CD4-positive, alpha-beta T cell (primary cell): ENCODE measurements around the gene TEPSIN. TPM values are rescaled to one million over a fixed set of nuclear protein-coding genes. Genes with fewer than 3 reads are reported as not detected.

Experiments
- ATAC-seq: fragments of 200-7000 bp; cut with Tn5 transposase; one replicate; pipeline ENCODE4 v1.10.0; 2022; ENCODE audit warnings: mild to moderate bottlenecking; ENCODE audit not compliant: poor library complexity
- CTCF ChIA-PET: fragments of 350-600 bp; sonication (Branson Sonifier 250); formaldehyde crosslinking; loops from one replicate; lab custom pipeline; 2021; ENCODE audit warnings: antibody characterized with exemption, inconsistent platforms; lab: Charles Lee
- POLR2A ChIA-PET: fragments of 350-600 bp; sonication (Branson Sonifier 250); formaldehyde crosslinking; loops from one replicate; lab custom pipeline; 2021; ENCODE audit warnings: antibody characterized with exemption, inconsistent platforms; lab: Charles Lee
- DNase-seq, 14 experiments: peaks; one replicate each; pipeline ENCODE4 v3.0.0-alpha.2; 2013 to 2020; ENCODE audit warnings: mixed read lengths in 2 of 14
- H3K27ac ChIP-seq, 2 donors: one replicate each; pipeline versions ENCODE4 v1.5.1 to v1.7.0; 2013; ENCODE audit warnings: low read length in 2 of 2, low read depth in 1 of 2, mild to moderate bottlenecking in 1 of 2
- H3K27me3 ChIP-seq, 2 experiments: 1 replicate in 1 of 2; 2 replicates in 1 of 2; pipeline versions ENCODE4 v1.6.1 to v1.7.0; 2013; ENCODE audit warnings: low read length in 2 of 2, control low read depth in 1 of 2, mild to moderate bottlenecking in 1 of 2, moderate library complexity in 1 of 2; ENCODE audit not compliant: insufficient read depth in 2 of 2, control insufficient read depth in 1 of 2
- H3K36me3 ChIP-seq: one replicate; pipeline ENCODE4 v1.6.1; 2013; ENCODE audit warnings: low read length, control low read depth; ENCODE audit not compliant: insufficient read depth
- H3K4me1 ChIP-seq: one replicate; pipeline ENCODE4 v1.6.1; 2013; ENCODE audit warnings: low read length, control low read depth; ENCODE audit not compliant: insufficient read depth
- H3K4me3 ChIP-seq: one replicate; pipeline ENCODE4 v1.5.1; 2013; ENCODE audit warnings: mild to moderate bottlenecking, low read length, moderate library complexity
- H3K9me3 ChIP-seq, 2 experiments: 1 replicate in 1 of 2; 2 replicates in 1 of 2; pipeline versions ENCODE4 v1.6.1 to v1.7.0; 2013; ENCODE audit warnings: low read length in 2 of 2, mild to moderate bottlenecking in 2 of 2, control low read depth in 1 of 2, moderate library complexity in 1 of 2; ENCODE audit not compliant: control insufficient read depth in 1 of 2, insufficient read depth in 1 of 2
- H3K27ac Mint-ChIP-seq: one replicate; pipeline ENCODE4 v1.8.0; 2020; ENCODE audit warnings: mixed read lengths
- H3K27me3 Mint-ChIP-seq: one replicate; pipeline ENCODE4 v1.8.0; 2021; ENCODE audit warnings: mixed read lengths
- H3K36me3 Mint-ChIP-seq: one replicate; pipeline ENCODE4 v1.8.0; 2021; ENCODE audit warnings: low read depth, mixed read lengths
- H3K4me1 Mint-ChIP-seq: one replicate; pipeline ENCODE4 v1.8.0; 2021; ENCODE audit warnings: low read depth, mixed read lengths
- H3K4me3 Mint-ChIP-seq: one replicate; pipeline ENCODE4 v1.8.0; 2020; ENCODE audit warnings: mild to moderate bottlenecking, mixed read lengths
- H3K9me3 Mint-ChIP-seq: one replicate; pipeline ENCODE4 v1.8.0; 2020; ENCODE audit warnings: mixed read lengths
- intact Hi-C, 2 experiments: fragments of 100-400 bp; cut with DNase I in 1 of 2; cut with micrococcal nuclease in 1 of 2; formaldehyde crosslinking; loops; one replicate each; pipeline versions ENCODE4 v1.15.1 to v1.9.0; 2023 to 2025; cut with DNase I, micrococcal nuclease
- total RNA-seq, 174 experiments: library from RNA in 2 of 174; stranded (reverse) in 2 of 174; gene quantifications; one replicate each; pipeline ENCODE4 v1.2.3 and lab custom pipeline; 2021 to 2026
- TF ChIP-seq, protein P1 (sequence below): fragments of 200-600 bp; IDR thresholded peaks from one replicate; pipeline ENCODE4 v1.8.0; 2022; ENCODE audit warnings: antibody characterized with exemption, mild to moderate bottlenecking

Gene TEPSIN
- total RNA-seq, 2 experiments from 2014 or later = 68.2 to 74.4 TPM

DNA sequence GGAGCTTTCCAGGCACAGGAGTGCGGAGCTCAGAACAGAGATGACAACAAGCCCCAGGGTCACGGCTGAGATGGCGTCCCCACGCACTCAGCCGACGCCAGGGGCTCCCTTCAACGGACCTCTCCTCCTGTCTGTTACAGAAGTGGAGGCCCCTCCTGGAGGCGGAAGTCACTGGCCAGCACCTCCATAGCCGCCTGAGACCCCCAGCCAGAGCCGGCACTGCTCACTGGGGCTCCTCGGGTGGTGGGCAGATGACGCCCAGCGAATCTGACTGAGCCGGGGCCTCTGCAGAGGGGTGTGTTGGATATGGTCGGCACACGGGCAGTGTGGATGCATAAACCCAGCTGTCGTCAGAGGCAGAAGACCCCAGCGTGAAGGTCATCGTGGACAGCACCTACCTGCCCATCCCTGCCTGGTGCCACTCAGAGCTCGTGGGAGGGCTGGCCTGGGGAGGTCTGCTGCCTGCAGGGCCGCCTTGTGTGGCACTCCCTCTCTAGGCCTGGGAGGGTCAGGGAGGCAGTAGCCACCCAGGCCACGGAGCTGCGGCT, 20.3 kb upstream of the TEPSIN start:
- Mint-ChIP-seq H3K27me3 (no peaks in the 10 kb centered on the region), H3K36me3 (peaks cover 27% of the 10 kb centered on the region), H3K27ac (no peak overlapping the region), H3K4me1 (no peaks in the 10 kb centered on the region), H3K4me3 (no peak overlapping the region), H3K9me3 (no peaks in the 10 kb centered on the region)
- CTCF ChIA-PET = no interaction called here
- no peak for DNase-seq
- no peak overlapping the region for H3K27ac ChIP-seq
- H3K4me3 ChIP-seq = no peak overlapping the region
- H3K9me3 ChIP-seq = no peaks in the 10 kb centered on the region
- intact Hi-C loops = no loop called here
- no peaks in the 10 kb centered on the region for H3K27me3 ChIP-seq
- H3K4me1 ChIP-seq = no peaks in the 10 kb centered on the region
- TF ChIP-seq, protein P1, sequence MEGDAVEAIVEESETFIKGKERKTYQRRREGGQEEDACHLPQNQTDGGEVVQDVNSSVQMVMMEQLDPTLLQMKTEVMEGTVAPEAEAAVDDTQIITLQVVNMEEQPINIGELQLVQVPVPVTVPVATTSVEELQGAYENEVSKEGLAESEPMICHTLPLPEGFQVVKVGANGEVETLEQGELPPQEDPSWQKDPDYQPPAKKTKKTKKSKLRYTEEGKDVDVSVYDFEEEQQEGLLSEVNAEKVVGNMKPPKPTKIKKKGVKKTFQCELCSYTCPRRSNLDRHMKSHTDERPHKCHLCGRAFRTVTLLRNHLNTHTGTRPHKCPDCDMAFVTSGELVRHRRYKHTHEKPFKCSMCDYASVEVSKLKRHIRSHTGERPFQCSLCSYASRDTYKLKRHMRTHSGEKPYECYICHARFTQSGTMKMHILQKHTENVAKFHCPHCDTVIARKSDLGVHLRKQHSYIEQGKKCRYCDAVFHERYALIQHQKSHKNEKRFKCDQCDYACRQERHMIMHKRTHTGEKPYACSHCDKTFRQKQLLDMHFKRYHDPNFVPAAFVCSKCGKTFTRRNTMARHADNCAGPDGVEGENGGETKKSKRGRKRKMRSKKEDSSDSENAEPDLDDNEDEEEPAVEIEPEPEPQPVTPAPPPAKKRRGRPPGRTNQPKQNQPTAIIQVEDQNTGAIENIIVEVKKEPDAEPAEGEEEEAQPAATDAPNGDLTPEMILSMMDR = no peak
- H3K36me3 ChIP-seq = peaks cover 65% of the 10 kb centered on the region
- no peak for ATAC-seq
- POLR2A ChIA-PET = no interaction called here

DNA sequence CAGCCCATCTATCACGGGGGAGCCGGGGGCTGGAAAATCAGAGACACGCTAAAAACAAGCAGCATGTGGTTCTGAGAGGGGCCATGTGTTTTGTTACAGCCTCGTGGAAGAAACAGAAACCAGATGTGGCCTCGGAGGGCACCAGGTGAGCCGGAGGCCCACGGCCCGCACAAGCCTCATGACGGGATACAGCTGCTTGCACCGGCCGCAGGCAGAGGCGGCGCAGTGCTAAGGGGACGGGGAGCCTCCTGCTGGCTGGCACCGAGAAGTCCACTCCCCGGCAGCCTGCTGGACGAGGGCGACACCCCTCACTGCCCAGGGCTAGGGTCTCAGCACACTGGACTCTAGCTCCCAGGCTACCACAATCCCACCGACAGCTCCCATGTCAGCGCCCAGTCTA, 19.4 kb upstream of the TEPSIN start:
- Histone ChIP-seq H3K9me3 (no peaks in the 10 kb centered on the region), H3K4me1 (no peaks in the 10 kb centered on the region), H3K27ac (no peak overlapping the region), H3K4me3 (no peak overlapping the region), H3K27me3 (no peaks in the 10 kb centered on the region), H3K36me3 (peaks cover 56% of the 10 kb centered on the region)
- intact Hi-C loops = no loop called here
- no peak overlapping the region for H3K27ac Mint-ChIP-seq
- ATAC-seq = no peak
- peaks cover 8% of the 10 kb centered on the region for H3K4me1 Mint-ChIP-seq
- no peaks in the 10 kb centered on the region for H3K27me3 Mint-ChIP-seq
- no peak for DNase-seq
- peaks cover 34% of the 10 kb centered on the region for H3K36me3 Mint-ChIP-seq
- POLR2A ChIA-PET = no interaction called here
- CTCF ChIA-PET = no interaction called here
- no peak overlapping the region for H3K4me3 Mint-ChIP-seq
- no peaks in the 10 kb centered on the region for H3K9me3 Mint-ChIP-seq
- TF ChIP-seq, protein P1 = no peak

DNA sequence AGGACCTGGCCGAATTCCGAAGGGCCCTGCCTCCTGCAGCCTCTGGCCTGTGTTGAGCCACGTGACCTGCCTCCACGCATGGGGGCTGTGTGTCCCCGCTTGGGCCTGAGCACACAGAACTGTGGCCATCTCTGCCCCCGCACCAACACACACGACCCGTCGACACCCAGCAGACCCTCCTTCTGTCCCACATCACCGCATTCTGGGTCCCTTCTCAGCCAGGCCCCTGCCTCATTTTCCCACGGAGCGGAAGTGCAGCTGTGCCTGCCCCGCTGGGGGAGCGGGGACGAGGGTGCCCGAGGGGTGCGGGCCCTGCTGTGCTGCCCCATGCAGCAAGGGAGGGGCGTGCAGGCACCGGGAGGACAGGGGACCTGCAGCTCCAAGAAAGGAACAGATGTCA, 18.7 kb upstream of the TEPSIN start:
- Mint-ChIP-seq H3K4me3 (no peak overlapping the region), H3K4me1 (peaks cover 11% of the 10 kb centered on the region), H3K27ac (no peak overlapping the region), H3K36me3 (peaks cover 36% of the 10 kb centered on the region), H3K27me3 (no peaks in the 10 kb centered on the region), H3K9me3 (no peaks in the 10 kb centered on the region)
- Histone ChIP-seq H3K27me3 (no peaks in the 10 kb centered on the region), H3K9me3 (no peaks in the 10 kb centered on the region), H3K27ac (no peak overlapping the region), H3K4me1 (no peaks in the 10 kb centered on the region), H3K4me3 (no peak overlapping the region), H3K36me3 (peaks cover 55% of the 10 kb centered on the region)
- intact Hi-C loops = no loop called here
- TF ChIP-seq, protein P1 = no peak
- POLR2A ChIA-PET = no interaction called here
- DNase-seq = no peak
- ATAC-seq = no peak
- CTCF ChIA-PET = no interaction called here
